ENCODE measurements around the gene SLC44A5. TPM values are rescaled to one million over a fixed set of nuclear protein-coding genes. Genes with fewer than 3 reads are reported as not detected.

SLC44A5 gene
- total and polyA plus RNA-seq, 4 donors: 0.13 to 1.1 (median 0.22) TPM

DNA sequence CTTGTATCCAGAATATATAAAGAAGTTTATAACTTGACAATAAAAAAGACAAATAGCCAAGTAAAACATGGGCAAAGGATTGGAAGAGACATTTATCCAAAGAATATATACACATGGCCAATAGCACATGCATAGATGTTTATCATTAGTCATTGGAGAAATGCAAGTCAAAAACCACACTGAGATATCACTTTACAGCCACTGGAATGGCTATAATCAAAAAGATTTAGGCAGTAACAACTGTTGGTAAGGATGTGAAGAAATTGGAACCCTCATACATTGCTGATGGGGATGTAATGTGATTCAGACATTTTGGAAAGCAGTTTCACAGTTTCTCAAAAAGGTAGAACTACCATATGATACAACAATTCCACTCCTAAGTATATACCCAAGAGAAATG is 51.1 kb downstream of the SLC44A5 start:
- H3K27ac ChIP-seq (ENCODE audit: low read depth in 1 of 2, low read length in 2 of 2): no peak overlapping the region
- TF ChIP-seq HNF4A (conservative IDR thresholded peaks at IDR 0.05) (no peak), TAF1 (conservative IDR thresholded peaks at IDR 0.05) (no peak), RAD21 (IDR thresholded peaks at IDR 0.05) (no peak), HNF4G (IDR thresholded peaks at IDR 0.05) (no peak), EGR1 (IDR thresholded peaks at IDR 0.05; ENCODE audit: low read depth in 2 of 2) (no peak), FOXA2 (IDR thresholded peaks at IDR 0.05) (no peak), FOXA1 (IDR thresholded peaks at IDR 0.05) (no peak), YY1 (IDR thresholded peaks at IDR 0.05) (no peak), GABPA (IDR thresholded peaks at IDR 0.05 in 1 of 2, conservative IDR thresholded peaks at IDR 0.05 in 1 of 2) (no peak)
- TF ChIP-seq, protein P1, sequence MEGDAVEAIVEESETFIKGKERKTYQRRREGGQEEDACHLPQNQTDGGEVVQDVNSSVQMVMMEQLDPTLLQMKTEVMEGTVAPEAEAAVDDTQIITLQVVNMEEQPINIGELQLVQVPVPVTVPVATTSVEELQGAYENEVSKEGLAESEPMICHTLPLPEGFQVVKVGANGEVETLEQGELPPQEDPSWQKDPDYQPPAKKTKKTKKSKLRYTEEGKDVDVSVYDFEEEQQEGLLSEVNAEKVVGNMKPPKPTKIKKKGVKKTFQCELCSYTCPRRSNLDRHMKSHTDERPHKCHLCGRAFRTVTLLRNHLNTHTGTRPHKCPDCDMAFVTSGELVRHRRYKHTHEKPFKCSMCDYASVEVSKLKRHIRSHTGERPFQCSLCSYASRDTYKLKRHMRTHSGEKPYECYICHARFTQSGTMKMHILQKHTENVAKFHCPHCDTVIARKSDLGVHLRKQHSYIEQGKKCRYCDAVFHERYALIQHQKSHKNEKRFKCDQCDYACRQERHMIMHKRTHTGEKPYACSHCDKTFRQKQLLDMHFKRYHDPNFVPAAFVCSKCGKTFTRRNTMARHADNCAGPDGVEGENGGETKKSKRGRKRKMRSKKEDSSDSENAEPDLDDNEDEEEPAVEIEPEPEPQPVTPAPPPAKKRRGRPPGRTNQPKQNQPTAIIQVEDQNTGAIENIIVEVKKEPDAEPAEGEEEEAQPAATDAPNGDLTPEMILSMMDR (IDR thresholded peaks at IDR 0.05; ENCODE audit: low read depth, low read length, missing input control): no peak
- H3K9ac ChIP-seq (ENCODE audit: low read depth in 1 of 2, low read length in 2 of 2): no peak overlapping the region
- H3K27me3 ChIP-seq (ENCODE audit: control insufficient read depth in 4 of 4, insufficient read depth in 4 of 4, low read length in 3 of 4): no peaks in the 10 kb centered on the region
- no peak for DNase-seq (ENCODE audit: low spot score)
- no peak overlapping the region for H3K4me3 ChIP-seq (ENCODE audit: low read depth in 1 of 3, low read length in 3 of 3)
- H3K36me3 ChIP-seq (ENCODE audit: control insufficient read depth in 4 of 4, insufficient read depth in 3 of 4, low read depth in 1 of 4, low read length in 3 of 4): no peaks in the 10 kb centered on the region
- H3K4me1 ChIP-seq (ENCODE audit: control insufficient read depth in 4 of 4, insufficient read depth in 4 of 4, low read length in 3 of 4): no peaks in the 10 kb centered on the region
- no peaks in the 10 kb centered on the region for H3K9me3 ChIP-seq (ENCODE audit: control insufficient read depth in 4 of 4, low read length in 3 of 4)

- no peak overlapping the region for H3K27ac ChIP-seq (ENCODE audit: low read depth in 1 of 2, low read length in 2 of 2)
- no peaks in the 10 kb centered on the region for H3K4me1 ChIP-seq (ENCODE audit: control insufficient read depth in 4 of 4, insufficient read depth in 4 of 4, low read length in 3 of 4)
- TF ChIP-seq RXRA (IDR thresholded peaks at IDR 0.05) (peak in 1 of 2 donors; percentile 42), GABPA (IDR thresholded peaks at IDR 0.05 in 1 of 2, conservative IDR thresholded peaks at IDR 0.05 in 1 of 2) (no peak), HNF4A (conservative IDR thresholded peaks at IDR 0.05) (peak in 1 of 2 donors; percentile 27), YY1 (IDR thresholded peaks at IDR 0.05) (peak; percentile 43), FOXA1 (IDR thresholded peaks at IDR 0.05) (no peak), HNF4G (IDR thresholded peaks at IDR 0.05) (no peak), RAD21 (IDR thresholded peaks at IDR 0.05) (peak in 1 of 2 donors; percentile 27)
- TF ChIP-seq, protein P2, sequence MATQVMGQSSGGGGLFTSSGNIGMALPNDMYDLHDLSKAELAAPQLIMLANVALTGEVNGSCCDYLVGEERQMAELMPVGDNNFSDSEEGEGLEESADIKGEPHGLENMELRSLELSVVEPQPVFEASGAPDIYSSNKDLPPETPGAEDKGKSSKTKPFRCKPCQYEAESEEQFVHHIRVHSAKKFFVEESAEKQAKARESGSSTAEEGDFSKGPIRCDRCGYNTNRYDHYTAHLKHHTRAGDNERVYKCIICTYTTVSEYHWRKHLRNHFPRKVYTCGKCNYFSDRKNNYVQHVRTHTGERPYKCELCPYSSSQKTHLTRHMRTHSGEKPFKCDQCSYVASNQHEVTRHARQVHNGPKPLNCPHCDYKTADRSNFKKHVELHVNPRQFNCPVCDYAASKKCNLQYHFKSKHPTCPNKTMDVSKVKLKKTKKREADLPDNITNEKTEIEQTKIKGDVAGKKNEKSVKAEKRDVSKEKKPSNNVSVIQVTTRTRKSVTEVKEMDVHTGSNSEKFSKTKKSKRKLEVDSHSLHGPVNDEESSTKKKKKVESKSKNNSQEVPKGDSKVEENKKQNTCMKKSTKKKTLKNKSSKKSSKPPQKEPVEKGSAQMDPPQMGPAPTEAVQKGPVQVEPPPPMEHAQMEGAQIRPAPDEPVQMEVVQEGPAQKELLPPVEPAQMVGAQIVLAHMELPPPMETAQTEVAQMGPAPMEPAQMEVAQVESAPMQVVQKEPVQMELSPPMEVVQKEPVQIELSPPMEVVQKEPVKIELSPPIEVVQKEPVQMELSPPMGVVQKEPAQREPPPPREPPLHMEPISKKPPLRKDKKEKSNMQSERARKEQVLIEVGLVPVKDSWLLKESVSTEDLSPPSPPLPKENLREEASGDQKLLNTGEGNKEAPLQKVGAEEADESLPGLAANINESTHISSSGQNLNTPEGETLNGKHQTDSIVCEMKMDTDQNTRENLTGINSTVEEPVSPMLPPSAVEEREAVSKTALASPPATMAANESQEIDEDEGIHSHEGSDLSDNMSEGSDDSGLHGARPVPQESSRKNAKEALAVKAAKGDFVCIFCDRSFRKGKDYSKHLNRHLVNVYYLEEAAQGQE (IDR thresholded peaks at IDR 0.05): peak; percentile 13
- no peak for DNase-seq (ENCODE audit: low spot score)
- H3K9me3 ChIP-seq (ENCODE audit: control insufficient read depth in 4 of 4, low read length in 3 of 4): no peaks in the 10 kb centered on the region
- H3K36me3 ChIP-seq (ENCODE audit: control insufficient read depth in 4 of 4, insufficient read depth in 3 of 4, low read depth in 1 of 4, low read length in 3 of 4): no peaks in the 10 kb centered on the region
- WGBS: 33% methylated on average over 2 of the region's 2 CpGs
- H3K27me3 ChIP-seq (ENCODE audit: control insufficient read depth in 4 of 4, insufficient read depth in 4 of 4, low read length in 3 of 4): no peaks in the 10 kb centered on the region
- no peak overlapping the region for H3K9ac ChIP-seq (ENCODE audit: low read depth in 1 of 2, low read length in 2 of 2)
- no peak overlapping the region for H3K4me3 ChIP-seq (ENCODE audit: low read depth in 1 of 3, low read length in 3 of 3)
Observed at GRCh38 chr1:75559136-75559535, 51.8 kb downstream of the SLC44A5 start.

- no peak for DNase-seq (ENCODE audit: low spot score)
- H3K27me3 ChIP-seq (ENCODE audit: control insufficient read depth in 4 of 4, insufficient read depth in 4 of 4, low read length in 3 of 4): no peaks in the 10 kb centered on the region
- no peak overlapping the region for H3K9ac ChIP-seq (ENCODE audit: low read depth in 1 of 2, low read length in 2 of 2)
- H3K27ac ChIP-seq (ENCODE audit: low read depth in 1 of 2, low read length in 2 of 2): no peak overlapping the region
- no peaks in the 10 kb centered on the region for H3K4me1 ChIP-seq (ENCODE audit: control insufficient read depth in 4 of 4, insufficient read depth in 4 of 4, low read length in 3 of 4)
- no peak overlapping the region for H3K4me3 ChIP-seq (ENCODE audit: low read depth in 1 of 3, low read length in 3 of 3)
- 87% methylated on average over 1 of the region's 1 CpG for WGBS
- no peaks in the 10 kb centered on the region for H3K36me3 ChIP-seq (ENCODE audit: control insufficient read depth in 4 of 4, insufficient read depth in 3 of 4, low read depth in 1 of 4, low read length in 3 of 4)
- no peaks in the 10 kb centered on the region for H3K9me3 ChIP-seq (ENCODE audit: control insufficient read depth in 4 of 4, low read length in 3 of 4)
- TF ChIP-seq FOXA2 (IDR thresholded peaks at IDR 0.05) (no peak), YY1 (IDR thresholded peaks at IDR 0.05) (no peak), HNF4A (conservative IDR thresholded peaks at IDR 0.05) (no peak), EGR1 (IDR thresholded peaks at IDR 0.05; ENCODE audit: low read depth in 2 of 2) (no peak), GABPA (IDR thresholded peaks at IDR 0.05 in 1 of 2, conservative IDR thresholded peaks at IDR 0.05 in 1 of 2) (no peak), TAF1 (conservative IDR thresholded peaks at IDR 0.05) (no peak), RXRA (IDR thresholded peaks at IDR 0.05) (no peak)
- TF ChIP-seq, protein P1 (IDR thresholded peaks at IDR 0.05; ENCODE audit: low read depth, low read length, missing input control): no peak
- TF ChIP-seq, protein P2 (IDR thresholded peaks at IDR 0.05): no peak
Observed at GRCh38 chr1:75554870-75555269, 56.0 kb downstream of the SLC44A5 start.
